ENCODE data around the gene ARHGAP18. TPM values are rescaled to one million over a fixed set of nuclear protein-coding genes. Genes with fewer than 3 reads are reported as not detected.

Gene ARHGAP18
- total RNA-seq, 3 donors from 2014 or later (not counting 1 experiment from before 2014, with no cell fraction given): 11.5 to 12.5 (median 11.8) TPM

- intact Hi-C loops (cut with micrococcal nuclease): loop anchor here (2.0 kb wide), 1 partner anchor 24 kb away; no protein-coding TSS in a partner anchor
- Mint-ChIP-seq H3K36me3 (no peaks in the 10 kb centered on the region), H3K4me3 (peak overlapping the region; percentile 99), H3K27ac (peak overlapping the region; percentile 91 to 95), H3K27me3 (ENCODE audit: low read depth in 2 of 2) (peaks cover 0 to 3% of the 10 kb centered on the region in 2 donors), H3K4me1 (peaks cover 42 to 44% of the 10 kb centered on the region in 2 donors), H3K9me3 (no peaks in the 10 kb centered on the region)
- Histone ChIP-seq H3K27ac (ENCODE audit: low read length) (peak overlapping the region; percentile 48), H3K4me1 (ENCODE audit: control insufficient read depth, insufficient read depth, low read length) (peaks cover 17% of the 10 kb centered on the region), H3K9me3 (ENCODE audit: control insufficient read depth, insufficient read depth, low read length) (no peaks in the 10 kb centered on the region), H3K4me3 (ENCODE audit: low read length) (peak overlapping the region; percentile 61), H3K27me3 (ENCODE audit: control insufficient read depth, insufficient read depth, low read length) (no peaks in the 10 kb centered on the region), H3K36me3 (ENCODE audit: control insufficient read depth, insufficient read depth, low read length) (no peaks in the 10 kb centered on the region)
- no peak for TF ChIP-seq CTCF (IDR thresholded peaks at IDR 0.05)
- DNase-seq (no peak), ATAC-seq (no peak)
- 72% methylated on average over 14 of the region's 14 CpGs for WGBS (ENCODE audit: insufficient coverage)
Observed at GRCh38 chr6:129710450-129711270, 683 bp upstream of the ARHGAP18 start.

GRCh38 chr6:129709196-129709768 lies 695 bp downstream of the ARHGAP18 start:
- Histone ChIP-seq H3K27ac (ENCODE audit: low read length) (peak overlapping the region; percentile 48), H3K4me1 (ENCODE audit: control insufficient read depth, insufficient read depth, low read length) (peaks cover 17% of the 10 kb centered on the region), H3K9me3 (ENCODE audit: control insufficient read depth, insufficient read depth, low read length) (no peaks in the 10 kb centered on the region), H3K27me3 (ENCODE audit: control insufficient read depth, insufficient read depth, low read length) (no peaks in the 10 kb centered on the region), H3K4me3 (ENCODE audit: low read length) (peak overlapping the region; percentile 61), H3K36me3 (ENCODE audit: control insufficient read depth, insufficient read depth, low read length) (no peaks in the 10 kb centered on the region)
- Mint-ChIP-seq H3K4me3 (peak overlapping the region; percentile 99), H3K27me3 (ENCODE audit: low read depth in 2 of 2) (peaks cover 0 to 3% of the 10 kb centered on the region in 2 donors), H3K36me3 (no peaks in the 10 kb centered on the region), H3K9me3 (no peaks in the 10 kb centered on the region), H3K27ac (peak overlapping the region; percentile 91 to 95), H3K4me1 (peaks cover 51 to 54% of the 10 kb centered on the region in 2 donors)
- TF ChIP-seq CTCF (IDR thresholded peaks at IDR 0.05): no peak
- peak in 1 of 3 donors; percentile 4 for ATAC-seq
- WGBS (ENCODE audit: insufficient coverage): 73% methylated on average over 2 of the region's 2 CpGs
- intact Hi-C loops (cut with micrococcal nuclease): no loop called here
- no peak for DNase-seq

- Histone ChIP-seq H3K4me3 (ENCODE audit: low read length) (no peak overlapping the region), H3K27ac (ENCODE audit: low read length) (no peak overlapping the region), H3K27me3 (ENCODE audit: control insufficient read depth, insufficient read depth, low read length) (no peaks in the 10 kb centered on the region), H3K9me3 (ENCODE audit: control insufficient read depth, insufficient read depth, low read length) (no peaks in the 10 kb centered on the region), H3K4me1 (ENCODE audit: control insufficient read depth, insufficient read depth, low read length) (peaks cover 17% of the 10 kb centered on the region), H3K36me3 (ENCODE audit: control insufficient read depth, insufficient read depth, low read length) (no peaks in the 10 kb centered on the region)
- Mint-ChIP-seq H3K27ac (peak overlapping the region; percentile 91 to 95), H3K4me3 (peak overlapping the region; percentile 99), H3K27me3 (ENCODE audit: low read depth in 2 of 2) (peaks cover 0 to 3% of the 10 kb centered on the region in 2 donors), H3K4me1 (peaks cover 44 to 49% of the 10 kb centered on the region in 2 donors), H3K9me3 (no peaks in the 10 kb centered on the region), H3K36me3 (no peaks in the 10 kb centered on the region)
- 75% methylated on average over 2 of the region's 4 CpGs for WGBS (ENCODE audit: insufficient coverage)
- ATAC-seq (no peak), DNase-seq (no peak)
- TF ChIP-seq CTCF (IDR thresholded peaks at IDR 0.05): no peak
- intact Hi-C loops (cut with micrococcal nuclease): no loop called here
Observed at GRCh38 chr6:129708496-129709195, 1.3 kb downstream of the ARHGAP18 start.
